H1 (cell line): ENCODE data around the gene ITGB2.

Source experiments
- CEBPB ChIP-seq: IDR thresholded peaks from 2 replicates; pipeline ENCODE4 v1.6.1; 2012; ENCODE audit warnings: low read depth, low read length
- EP300 ChIP-seq, 2 experiments: IDR thresholded peaks; 1 replicate in 1 of 2; 2 replicates in 1 of 2; pipeline ENCODE4 v1.6.1; 2011 to 2012; ENCODE audit warnings: low read depth in 2 of 2, low read length in 2 of 2, mild to moderate bottlenecking in 2 of 2, borderline replicate concordance in 1 of 2, inconsistent platforms in 1 of 2, moderate library complexity in 1 of 2
- JUN ChIP-seq: IDR thresholded peaks from 2 replicates; pipeline ENCODE4 v1.6.1; 2011; ENCODE audit warnings: low read depth, mild to moderate bottlenecking, improper control_type of control experiment, low read length
- NRF1 ChIP-seq: IDR thresholded peaks from 2 replicates; pipeline ENCODE4 v1.6.1; 2011; ENCODE audit warnings: mild to moderate bottlenecking, low read depth, low read length, improper control_type of control experiment
- POLR2A ChIP-seq, 2 experiments: IDR thresholded peaks; 1 replicate in 1 of 2; 2 replicates in 1 of 2; pipeline ENCODE4 v1.6.1; 2011; ENCODE audit warnings: low read depth in 2 of 2, low read length in 2 of 2, mild to moderate bottlenecking in 2 of 2; ENCODE audit errors: control extremely low read depth in 1 of 2
- POLR2AphosphoS5 ChIP-seq: IDR thresholded peaks from 2 replicates; pipeline ENCODE4 v1.6.1; 2011; ENCODE audit warnings: low read depth, low read length
- RAD21 ChIP-seq, 2 experiments: IDR thresholded peaks in 1 of 2; conservative IDR thresholded peaks in 1 of 2; 2 replicates each; pipeline ENCODE4 v1.6.1; 2011; ENCODE audit warnings: low read depth in 2 of 2, low read length in 2 of 2, improper control_type of control experiment in 1 of 2, inconsistent platforms in 1 of 2, mild to moderate bottlenecking in 1 of 2, moderate library complexity in 1 of 2
- SIN3A ChIP-seq, 2 experiments: IDR thresholded peaks in 1 of 2; conservative IDR thresholded peaks in 1 of 2; 2 replicates each; pipeline ENCODE4 v1.6.1; 2011 to 2012; ENCODE audit warnings: low read length in 2 of 2, improper control_type of control experiment in 1 of 2, low read depth in 1 of 2, mild to moderate bottlenecking in 1 of 2
- SP1 ChIP-seq: IDR thresholded peaks from 2 replicates; pipeline ENCODE4 v1.6.1; 2011; ENCODE audit warnings: low read depth, low read length
- TAF1 ChIP-seq: IDR thresholded peaks from 2 replicates; pipeline ENCODE4 v1.6.1; 2011; ENCODE audit warnings: mild to moderate bottlenecking, low read depth, low read length
- TF ChIP-seq, protein P1 (sequence below), 3 experiments: IDR thresholded peaks; 1 replicate in 2 of 3; 2 replicates in 1 of 3; pipeline versions ENCODE4 v1.5.1 to v1.6.1; 2011; ENCODE audit warnings: low read length in 3 of 3, mild to moderate bottlenecking in 3 of 3, inconsistent platforms in 2 of 3, low read depth in 1 of 3, moderate library complexity in 1 of 3; ENCODE audit not compliant: insufficient read depth in 1 of 3; ENCODE audit errors: control extremely low read depth in 1 of 3
- TF ChIP-seq, protein P2 (sequence below): IDR thresholded peaks from 2 replicates; pipeline ENCODE4 v1.6.1; 2011; ENCODE audit warnings: low read length, improper control_type of control experiment

DNA sequence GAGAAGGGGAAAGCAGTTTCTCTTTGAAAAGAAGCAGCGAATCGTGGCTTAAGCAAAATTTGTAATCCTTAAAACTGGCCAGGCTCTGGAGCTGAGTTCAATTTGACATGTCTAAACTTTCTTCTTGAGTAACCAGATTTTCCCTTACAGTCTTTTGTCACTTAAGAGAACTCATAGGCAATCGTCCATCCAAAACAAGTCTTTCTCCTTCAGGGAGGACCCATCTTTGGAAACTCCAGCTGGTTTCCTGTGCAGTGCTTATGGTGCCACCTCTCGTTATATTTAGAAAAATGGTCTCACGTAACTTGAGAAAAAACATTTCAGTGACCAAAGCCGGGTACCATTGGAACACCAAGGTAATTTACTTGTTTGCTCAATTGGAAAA lies 45.4 kb downstream of the ITGB2 start:
- TF ChIP-seq TAF1, result no peak
- TF ChIP-seq NRF1, result no peak
- TF ChIP-seq, protein P1, sequence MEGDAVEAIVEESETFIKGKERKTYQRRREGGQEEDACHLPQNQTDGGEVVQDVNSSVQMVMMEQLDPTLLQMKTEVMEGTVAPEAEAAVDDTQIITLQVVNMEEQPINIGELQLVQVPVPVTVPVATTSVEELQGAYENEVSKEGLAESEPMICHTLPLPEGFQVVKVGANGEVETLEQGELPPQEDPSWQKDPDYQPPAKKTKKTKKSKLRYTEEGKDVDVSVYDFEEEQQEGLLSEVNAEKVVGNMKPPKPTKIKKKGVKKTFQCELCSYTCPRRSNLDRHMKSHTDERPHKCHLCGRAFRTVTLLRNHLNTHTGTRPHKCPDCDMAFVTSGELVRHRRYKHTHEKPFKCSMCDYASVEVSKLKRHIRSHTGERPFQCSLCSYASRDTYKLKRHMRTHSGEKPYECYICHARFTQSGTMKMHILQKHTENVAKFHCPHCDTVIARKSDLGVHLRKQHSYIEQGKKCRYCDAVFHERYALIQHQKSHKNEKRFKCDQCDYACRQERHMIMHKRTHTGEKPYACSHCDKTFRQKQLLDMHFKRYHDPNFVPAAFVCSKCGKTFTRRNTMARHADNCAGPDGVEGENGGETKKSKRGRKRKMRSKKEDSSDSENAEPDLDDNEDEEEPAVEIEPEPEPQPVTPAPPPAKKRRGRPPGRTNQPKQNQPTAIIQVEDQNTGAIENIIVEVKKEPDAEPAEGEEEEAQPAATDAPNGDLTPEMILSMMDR (IDR thresholded peaks at IDR 0.05; ENCODE audit: control extremely low read depth in 1 of 3, insufficient read depth in 1 of 3, low read depth in 1 of 3, low read length in 3 of 3), result no peak
- TF ChIP-seq, protein P2, sequence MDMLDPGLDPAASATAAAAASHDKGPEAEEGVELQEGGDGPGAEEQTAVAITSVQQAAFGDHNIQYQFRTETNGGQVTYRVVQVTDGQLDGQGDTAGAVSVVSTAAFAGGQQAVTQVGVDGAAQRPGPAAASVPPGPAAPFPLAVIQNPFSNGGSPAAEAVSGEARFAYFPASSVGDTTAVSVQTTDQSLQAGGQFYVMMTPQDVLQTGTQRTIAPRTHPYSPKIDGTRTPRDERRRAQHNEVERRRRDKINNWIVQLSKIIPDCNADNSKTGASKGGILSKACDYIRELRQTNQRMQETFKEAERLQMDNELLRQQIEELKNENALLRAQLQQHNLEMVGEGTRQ, result no peak
- no peak for TF ChIP-seq RAD21 (IDR thresholded peaks at IDR 0.05 in 1 of 2, conservative IDR thresholded peaks at IDR 0.05 in 1 of 2; ENCODE audit: low read depth in 2 of 2, low read length in 2 of 2)
- no peak for TF ChIP-seq POLR2AphosphoS5
- no peak for TF ChIP-seq JUN
- TF ChIP-seq POLR2A (IDR thresholded peaks at IDR 0.05; ENCODE audit: control extremely low read depth in 1 of 2, low read depth in 2 of 2, low read length in 2 of 2), result no peak
- TF ChIP-seq SP1, result no peak
- TF ChIP-seq SIN3A (conservative IDR thresholded peaks at IDR 0.05 in 1 of 2, IDR thresholded peaks at IDR 0.05 in 1 of 2; ENCODE audit: low read depth in 1 of 2, low read length in 2 of 2), result no peak
- no peak for TF ChIP-seq EP300 (IDR thresholded peaks at IDR 0.05; ENCODE audit: borderline replicate concordance in 1 of 2, low read depth in 2 of 2, low read length in 2 of 2)
- no peak for TF ChIP-seq CEBPB
